IPS-15b (cell line): ENCODE data around the gene PTPN14.

ENCODE experiments used
- H3K27me3 ChIP-seq: one replicate; pipeline ENCODE4 v1.6.1; 2013; ENCODE audit warnings: low read length; ENCODE audit not compliant: control insufficient read depth, insufficient read depth
- H3K36me3 ChIP-seq: one replicate; pipeline ENCODE4 v1.6.1; 2013; ENCODE audit warnings: low read length; ENCODE audit not compliant: control insufficient read depth, insufficient read depth
- H3K4me1 ChIP-seq: one replicate; pipeline ENCODE4 v1.6.1; 2013; ENCODE audit warnings: mild to moderate bottlenecking, low read length; ENCODE audit not compliant: control insufficient read depth, insufficient read depth
- H3K4me3 ChIP-seq: one replicate; pipeline ENCODE4 v1.5.1; 2013; ENCODE audit warnings: low read depth, low read length
- H3K9ac ChIP-seq: one replicate; pipeline ENCODE4 v1.6.1; 2013; ENCODE audit warnings: low read depth, mild to moderate bottlenecking, low read length
- H3K9me3 ChIP-seq: one replicate; pipeline ENCODE4 v1.6.1; 2013; ENCODE audit warnings: mild to moderate bottlenecking, low read length; ENCODE audit not compliant: control insufficient read depth, insufficient read depth

PTPN14 gene

DNA sequence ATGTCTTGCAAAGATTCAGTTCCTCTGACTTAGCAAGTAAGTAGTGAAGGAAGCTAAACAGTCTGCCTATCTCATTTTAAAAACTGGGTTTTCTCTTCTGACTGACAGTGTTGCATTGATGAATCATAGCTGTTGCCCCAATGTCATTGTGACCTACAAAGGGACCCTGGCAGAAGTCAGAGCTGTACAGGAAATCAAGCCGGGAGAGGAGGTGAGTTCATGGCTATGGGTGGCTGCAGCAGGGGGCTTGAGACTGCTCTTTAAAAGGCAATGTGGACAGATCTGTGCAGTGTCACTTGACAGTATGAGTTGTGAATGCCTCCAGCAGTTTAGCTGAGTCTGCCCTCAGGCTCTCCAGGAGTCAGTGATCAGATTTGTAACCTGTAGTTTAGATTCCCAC, 223.9 kb downstream of the PTPN14 start:
- H3K4me1 ChIP-seq = no peaks in the 10 kb centered on the region
- H3K9me3 ChIP-seq = no peaks in the 10 kb centered on the region
- H3K36me3 ChIP-seq = no peaks in the 10 kb centered on the region
- H3K27me3 ChIP-seq = no peaks in the 10 kb centered on the region
- no peak overlapping the region for H3K4me3 ChIP-seq
- H3K9ac ChIP-seq = no peak overlapping the region

DNA sequence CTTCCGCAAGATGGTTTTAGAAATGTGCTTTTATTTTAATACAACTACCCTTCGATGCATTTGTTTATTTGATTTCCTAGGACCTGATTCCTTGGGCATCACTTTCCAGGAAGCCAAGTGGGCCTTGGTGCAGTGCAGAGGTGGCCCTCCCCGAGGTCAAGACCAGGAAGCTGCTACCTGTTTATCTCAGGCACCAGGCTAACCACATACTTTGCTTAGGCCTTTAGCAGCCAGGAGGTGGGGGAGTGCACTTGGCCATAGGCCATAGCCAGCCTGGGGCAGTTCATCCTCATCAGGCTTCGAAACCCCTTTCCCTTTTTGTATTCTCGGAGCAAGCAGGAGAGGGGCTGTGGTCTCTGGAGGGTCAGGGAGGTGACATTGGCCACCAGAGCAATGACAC, 225.0 kb downstream of the PTPN14 start:
- H3K9me3 ChIP-seq = no peaks in the 10 kb centered on the region
- H3K36me3 ChIP-seq = no peaks in the 10 kb centered on the region
- H3K27me3 ChIP-seq = no peaks in the 10 kb centered on the region
- H3K4me1 ChIP-seq = peaks cover 4% of the 10 kb centered on the region
- H3K9ac ChIP-seq = no peak overlapping the region
- no peak overlapping the region for H3K4me3 ChIP-seq

DNA sequence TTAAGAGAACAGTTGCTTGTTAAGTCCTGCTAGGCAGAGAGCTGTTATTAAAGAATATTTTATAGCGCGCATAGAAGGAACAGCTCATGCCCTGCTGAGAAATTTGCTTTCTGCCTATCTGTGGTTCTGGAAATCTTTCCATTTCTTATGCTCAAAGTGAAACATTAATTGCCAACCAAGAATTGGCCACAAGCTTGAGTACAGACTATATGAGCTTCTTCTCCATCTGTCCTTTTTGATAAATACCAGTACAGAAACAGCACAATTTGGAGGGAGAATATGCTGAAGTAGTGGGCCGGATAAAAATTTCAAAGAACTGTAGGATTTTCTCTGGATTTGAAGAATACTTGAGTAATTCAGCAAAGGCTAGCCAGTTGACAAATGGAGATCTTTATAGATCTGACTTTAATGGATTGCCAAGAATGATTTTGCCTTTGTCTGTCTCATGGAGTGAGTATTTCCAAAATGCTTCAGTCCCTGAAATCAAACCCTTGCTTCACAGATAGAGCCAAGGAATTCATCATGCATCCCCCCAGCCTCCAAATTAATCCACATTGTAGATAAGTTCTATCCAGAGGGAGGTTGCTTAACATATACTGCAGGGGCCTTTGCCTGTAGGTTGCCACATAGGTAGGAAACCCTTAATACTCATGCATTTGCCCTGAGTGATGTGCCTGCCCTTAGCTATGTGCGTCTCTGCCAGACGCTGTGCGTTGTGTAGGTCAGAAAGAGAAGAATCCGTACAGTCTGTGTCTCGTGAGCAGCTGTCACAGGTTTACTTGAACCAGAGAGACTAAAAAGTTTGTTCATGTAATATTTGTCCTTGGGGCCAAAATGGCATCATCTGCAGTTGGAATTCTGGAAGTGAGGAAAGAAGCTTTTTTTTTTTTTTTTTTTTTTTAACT, 226.3 kb downstream of the PTPN14 start:
- Histone ChIP-seq H3K9me3 (no peaks in the 10 kb centered on the region), H3K4me1 (peaks cover 4% of the 10 kb centered on the region), H3K9ac (no peak overlapping the region), H3K36me3 (no peaks in the 10 kb centered on the region), H3K4me3 (no peak overlapping the region), H3K27me3 (no peaks in the 10 kb centered on the region)

DNA sequence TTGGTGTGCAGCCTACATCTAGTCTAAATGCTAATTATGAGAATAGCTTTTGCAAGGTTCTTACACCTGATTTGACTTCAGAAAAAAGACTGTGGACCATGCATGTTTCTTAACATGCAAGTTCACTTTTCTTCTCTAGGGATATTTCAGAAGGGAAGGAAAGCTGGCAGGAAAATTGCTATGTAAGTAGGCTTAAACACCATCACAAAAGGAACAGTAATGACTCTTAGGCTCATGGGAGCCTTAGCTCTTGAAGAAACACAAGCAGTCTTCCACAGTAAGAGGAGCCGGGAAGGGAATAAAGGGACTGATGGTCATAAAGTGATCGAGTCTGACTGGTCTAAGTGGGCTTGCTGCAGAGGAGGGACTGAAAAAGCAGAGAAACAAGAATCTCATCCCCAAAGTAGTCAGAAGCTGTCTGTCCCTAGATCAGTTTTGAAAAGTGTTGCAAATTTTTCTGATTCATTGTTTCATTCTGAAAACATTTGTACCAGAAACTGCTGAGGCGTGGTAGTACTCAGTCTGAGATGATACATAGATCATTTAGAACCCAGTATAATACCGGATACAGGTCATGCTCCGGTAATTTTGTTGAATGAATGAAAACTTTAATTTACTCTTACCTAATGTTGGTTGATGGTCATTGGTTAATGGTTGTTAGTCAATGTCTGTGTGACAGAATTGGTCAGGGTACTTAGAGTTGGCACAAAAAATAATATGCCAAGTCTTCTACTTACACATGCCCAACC, 229.5 kb downstream of the PTPN14 start:
- Histone ChIP-seq H3K36me3 (no peaks in the 10 kb centered on the region), H3K4me1 (peaks cover 21% of the 10 kb centered on the region), H3K4me3 (no peak overlapping the region), H3K9ac (no peak overlapping the region), H3K27me3 (peaks cover 17% of the 10 kb centered on the region), H3K9me3 (no peaks in the 10 kb centered on the region)

DNA sequence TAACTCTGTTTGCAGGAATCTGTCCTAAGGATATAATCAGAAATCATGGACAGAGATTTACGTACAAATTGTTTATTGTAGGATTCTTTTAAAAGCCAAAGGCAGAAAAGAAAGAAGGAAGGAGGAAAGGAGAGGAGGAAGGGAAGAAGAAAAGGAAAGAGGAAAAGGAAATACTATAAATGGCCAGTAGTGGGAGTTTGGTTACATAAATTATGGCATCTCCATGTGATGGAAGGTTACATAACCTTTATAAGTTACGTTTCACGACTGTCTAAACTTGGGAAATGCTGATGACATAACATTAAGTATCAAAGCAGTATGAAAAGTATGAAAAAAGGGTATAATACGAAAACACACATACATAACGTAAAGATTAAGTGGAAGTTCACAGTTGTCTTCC, 231.5 kb downstream of the PTPN14 start:
- H3K27me3 ChIP-seq = peaks cover 27% of the 10 kb centered on the region
- no peaks in the 10 kb centered on the region for H3K36me3 ChIP-seq
- no peak overlapping the region for H3K9ac ChIP-seq
- no peak overlapping the region for H3K4me3 ChIP-seq
- peaks cover 25% of the 10 kb centered on the region for H3K4me1 ChIP-seq
- no peaks in the 10 kb centered on the region for H3K9me3 ChIP-seq

DNA sequence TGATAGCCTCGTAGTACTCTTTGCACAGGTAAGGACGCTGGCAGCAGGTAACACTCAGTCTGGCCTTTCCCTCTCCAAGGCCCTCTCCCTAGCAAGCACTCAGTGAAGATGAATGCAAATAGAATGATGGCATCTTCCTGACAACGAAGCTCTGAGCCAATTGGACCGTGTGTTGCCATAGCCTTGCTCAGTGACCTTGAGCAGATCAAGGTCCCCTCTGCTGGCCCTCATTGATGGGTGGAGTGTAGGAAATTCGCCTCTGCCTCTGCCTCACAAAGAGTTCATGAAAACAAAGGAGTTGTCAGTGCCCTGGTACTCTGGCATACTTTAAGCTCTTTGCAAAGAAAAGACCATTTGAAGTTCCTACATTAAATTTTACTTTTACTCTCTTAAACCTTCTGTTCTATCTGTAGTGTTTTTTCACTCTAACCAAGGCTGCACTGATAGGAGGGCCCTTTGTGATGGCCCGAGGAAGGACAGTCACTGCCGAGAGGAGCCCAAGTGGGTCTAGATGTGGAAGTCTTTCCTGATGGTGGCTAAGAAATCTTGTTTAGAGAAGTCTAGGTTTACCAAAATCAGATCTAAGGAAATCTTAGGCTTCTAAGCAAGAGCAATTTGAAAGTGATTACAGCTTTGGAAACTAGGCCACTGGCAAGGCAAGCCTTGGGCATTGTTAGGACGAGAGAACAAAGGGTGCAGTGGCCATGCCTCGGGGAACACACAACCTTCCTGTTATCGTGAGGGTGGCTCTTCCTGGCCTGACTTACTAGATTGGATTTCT, 232.3 kb downstream of the PTPN14 start:
- H3K9me3 ChIP-seq = no peaks in the 10 kb centered on the region
- no peak overlapping the region for H3K4me3 ChIP-seq
- peaks cover 25% of the 10 kb centered on the region for H3K4me1 ChIP-seq
- H3K36me3 ChIP-seq = no peaks in the 10 kb centered on the region
- H3K27me3 ChIP-seq = peaks cover 35% of the 10 kb centered on the region
- no peak overlapping the region for H3K9ac ChIP-seq

DNA sequence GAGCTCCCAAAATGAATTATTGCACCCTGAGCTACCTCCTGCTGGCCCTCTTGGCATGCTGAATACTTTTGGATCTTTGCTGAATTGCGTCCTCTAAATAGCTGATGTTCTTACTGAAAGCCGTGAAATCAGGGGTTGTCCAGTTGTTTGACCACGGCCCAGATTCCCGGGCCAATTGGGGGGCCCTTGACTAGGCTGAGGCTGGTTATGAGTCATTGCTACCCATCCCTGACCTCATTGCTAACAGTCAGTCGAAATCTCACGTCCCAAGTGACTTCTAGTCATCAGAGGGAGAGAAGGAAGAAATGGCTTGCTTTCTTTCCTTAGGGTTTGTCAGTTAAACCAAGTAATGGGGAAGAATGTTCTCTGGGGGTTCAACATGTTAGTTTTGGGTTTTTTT, 233.0 kb downstream of the PTPN14 start:
- Histone ChIP-seq H3K9ac (no peak overlapping the region), H3K36me3 (no peaks in the 10 kb centered on the region), H3K9me3 (no peaks in the 10 kb centered on the region), H3K4me3 (no peak overlapping the region), H3K27me3 (peaks cover 41% of the 10 kb centered on the region), H3K4me1 (peaks cover 25% of the 10 kb centered on the region)

DNA sequence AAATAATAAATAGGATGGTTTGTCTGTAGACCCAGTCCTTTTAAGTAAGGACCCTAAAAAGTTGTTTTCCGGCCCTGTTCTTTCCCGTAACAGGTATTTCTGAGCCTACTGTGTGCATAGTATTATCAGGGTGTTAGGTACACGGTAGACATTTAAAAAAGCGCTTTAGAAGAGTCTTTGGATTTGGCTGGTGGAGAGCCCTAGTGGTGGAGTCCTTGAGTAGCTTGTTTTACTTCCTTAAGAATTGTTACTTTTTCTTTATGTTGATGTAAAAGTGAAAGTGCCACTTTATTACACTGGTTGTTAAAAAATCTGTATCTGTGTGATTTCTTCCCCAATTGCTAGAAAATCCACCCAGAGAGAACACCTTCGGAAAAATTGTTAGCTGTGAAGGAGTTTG, 233.7 kb downstream of the PTPN14 start:
- peaks cover 25% of the 10 kb centered on the region for H3K4me1 ChIP-seq
- H3K9ac ChIP-seq = no peak overlapping the region
- H3K9me3 ChIP-seq = no peaks in the 10 kb centered on the region
- H3K4me3 ChIP-seq = no peak overlapping the region
- H3K36me3 ChIP-seq = no peaks in the 10 kb centered on the region
- peaks cover 43% of the 10 kb centered on the region for H3K27me3 ChIP-seq

DNA sequence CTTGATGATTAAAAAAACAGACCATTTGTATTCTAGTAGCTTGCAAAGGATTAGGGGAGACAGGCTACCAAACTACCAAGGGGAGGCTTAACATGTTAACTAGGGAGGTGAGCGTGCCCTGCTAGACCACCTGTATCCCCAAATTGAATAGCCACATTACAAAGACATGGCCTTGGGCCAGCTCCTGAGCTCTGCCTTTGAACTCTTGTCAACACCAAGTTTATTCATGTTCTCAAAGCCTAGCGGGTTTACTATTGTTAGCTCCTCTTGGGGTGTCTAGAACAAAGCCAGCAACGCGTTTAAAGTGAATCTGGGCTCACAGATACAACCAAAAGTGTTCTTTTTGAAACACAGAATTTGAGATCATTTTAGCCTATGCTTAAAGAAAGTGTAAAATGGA, 234.1 kb downstream of the PTPN14 start:
- Histone ChIP-seq H3K27me3 (peaks cover 43% of the 10 kb centered on the region), H3K4me1 (peaks cover 29% of the 10 kb centered on the region), H3K36me3 (no peaks in the 10 kb centered on the region), H3K4me3 (no peak overlapping the region), H3K9ac (no peak overlapping the region), H3K9me3 (no peaks in the 10 kb centered on the region)

DNA sequence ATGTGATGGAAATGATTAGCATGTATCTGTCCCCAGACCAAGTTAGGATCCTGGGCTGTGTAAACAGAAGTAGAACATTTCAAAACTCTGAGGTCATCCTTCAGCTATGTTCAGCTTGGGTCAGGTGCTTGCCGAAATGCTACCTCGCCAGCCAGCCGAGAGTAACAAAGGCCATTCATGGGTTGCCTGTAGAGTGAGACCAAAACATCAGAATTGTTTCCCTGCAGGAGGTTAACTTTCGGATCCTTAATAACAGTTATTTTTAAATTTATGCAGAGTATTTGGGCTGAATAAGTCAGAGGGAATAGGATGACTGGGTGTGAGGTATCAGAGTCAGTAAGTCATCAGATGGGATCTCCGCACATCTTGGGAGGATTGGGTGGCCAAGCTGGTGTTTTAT, 234.8 kb downstream of the PTPN14 start:
- Histone ChIP-seq H3K4me3 (no peak overlapping the region), H3K36me3 (no peaks in the 10 kb centered on the region), H3K9me3 (no peaks in the 10 kb centered on the region), H3K27me3 (peaks cover 43% of the 10 kb centered on the region), H3K4me1 (peaks cover 32% of the 10 kb centered on the region), H3K9ac (no peak overlapping the region)

DNA sequence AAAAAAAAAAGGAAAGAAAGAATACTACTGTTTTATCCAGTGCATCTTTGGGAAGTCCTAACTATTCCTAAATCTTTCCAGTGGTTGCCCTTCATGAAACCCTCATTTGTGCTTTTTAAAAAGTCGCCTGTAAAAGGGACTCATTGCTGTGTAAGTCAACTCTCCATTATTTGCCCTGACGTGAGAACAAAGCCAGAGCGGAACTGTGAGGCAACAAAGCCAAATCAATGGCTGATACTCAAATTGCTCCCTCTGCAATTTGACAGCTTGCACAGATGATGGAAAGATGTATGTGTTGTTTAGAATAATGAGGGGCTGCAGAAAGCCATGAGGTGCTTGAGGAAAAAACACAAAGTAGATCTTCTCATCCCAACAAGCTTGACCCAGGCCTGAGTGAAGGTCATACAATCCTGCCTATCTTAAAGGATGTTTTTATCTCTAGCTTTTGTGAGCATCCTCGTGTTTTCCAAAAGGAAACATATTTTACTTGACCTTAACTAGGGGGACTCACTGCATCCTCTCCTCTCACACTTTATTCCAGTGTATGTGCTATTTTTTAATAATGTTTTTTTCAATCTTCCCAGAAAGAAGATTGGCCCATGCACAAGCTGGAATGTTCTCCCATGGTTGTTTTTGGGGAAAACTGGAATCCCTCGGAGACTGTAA, 237.1 kb downstream of the PTPN14 start:
- Histone ChIP-seq H3K36me3 (no peaks in the 10 kb centered on the region), H3K4me3 (no peak overlapping the region), H3K4me1 (peaks cover 34% of the 10 kb centered on the region), H3K27me3 (peaks cover 43% of the 10 kb centered on the region), H3K9me3 (no peaks in the 10 kb centered on the region), H3K9ac (no peak overlapping the region)
